GM19324 (cell line): ENCODE measurements around the gene PTPRT.

Source experiments
- ATAC-seq: cut with Tn5 transposase; IDR thresholded peaks from one replicate; pipeline ENCODE4 v1.9.1; 2021; ENCODE audit warnings: mild to moderate bottlenecking, moderate library complexity; ENCODE audit not compliant: unreplicated experiment, low FRiP score

The PTPRT gene

GRCh38 chr20:42186337-42186736 is 1003.4 kb downstream of the PTPRT start:
- ATAC-seq = no peak

GRCh38 chr20:42183147-42183546 is 1006.6 kb downstream of the PTPRT start:
- no peak for ATAC-seq

- no peak for ATAC-seq
Measured at GRCh38 chr20:42181064-42181463, 1008.6 kb downstream of the PTPRT start.

GRCh38 chr20:42179768-42180167 is 1009.9 kb downstream of the PTPRT start:
- ATAC-seq = no peak

- ATAC-seq = no peak
Measured at GRCh38 chr20:42173440-42173839, 1016.3 kb downstream of the PTPRT start.

GRCh38 chr20:42164121-42164890 is 1025.4 kb downstream of the PTPRT start:
- no peak for ATAC-seq

GRCh38 chr20:42161228-42161829 is 1028.4 kb downstream of the PTPRT start:
- no peak for ATAC-seq

GRCh38 chr20:42159808-42160207 is 1029.9 kb downstream of the PTPRT start:
- ATAC-seq = no peak

- no peak for ATAC-seq
Measured at GRCh38 chr20:42158272-42158671, 1031.4 kb downstream of the PTPRT start.

GRCh38 chr20:42155586-42155985 is 1034.1 kb downstream of the PTPRT start:
- no peak for ATAC-seq

GRCh38 chr20:42152575-42152974 is 1037.1 kb downstream of the PTPRT start:
- ATAC-seq = no peak

- ATAC-seq = no peak
Measured at GRCh38 chr20:42150230-42150629, 1039.5 kb downstream of the PTPRT start.

- no peak for ATAC-seq
Measured at GRCh38 chr20:42138729-42139128, 1051.0 kb downstream of the PTPRT start.

- no peak for ATAC-seq
Measured at GRCh38 chr20:42134265-42135098, 1055.2 kb downstream of the PTPRT start.

GRCh38 chr20:42130810-42131596 is 1058.7 kb downstream of the PTPRT start:
- no peak for ATAC-seq

- ATAC-seq = no peak
Measured at GRCh38 chr20:42125426-42125825, 1064.3 kb downstream of the PTPRT start.

- no peak for ATAC-seq
Measured at GRCh38 chr20:42123981-42124473, 1065.7 kb downstream of the PTPRT start.

GRCh38 chr20:42118409-42119125 is 1071.1 kb downstream of the PTPRT start:
- ATAC-seq = no peak

GRCh38 chr20:42118001-42118400 is 1071.7 kb downstream of the PTPRT start:
- ATAC-seq = no peak

GRCh38 chr20:42113236-42113635 is 1076.5 kb downstream of the PTPRT start:
- ATAC-seq = no peak
